ENCODE measurements around the gene MAPKAPK2. TPM values are rescaled to one million over a fixed set of nuclear protein-coding genes. Genes with fewer than 3 reads are reported as not detected.

Gene MAPKAPK2
- polyA plus RNA-seq, 1 of the 3 experiments (the other 2 are of a cell fraction), result 46.8 TPM

DNA sequence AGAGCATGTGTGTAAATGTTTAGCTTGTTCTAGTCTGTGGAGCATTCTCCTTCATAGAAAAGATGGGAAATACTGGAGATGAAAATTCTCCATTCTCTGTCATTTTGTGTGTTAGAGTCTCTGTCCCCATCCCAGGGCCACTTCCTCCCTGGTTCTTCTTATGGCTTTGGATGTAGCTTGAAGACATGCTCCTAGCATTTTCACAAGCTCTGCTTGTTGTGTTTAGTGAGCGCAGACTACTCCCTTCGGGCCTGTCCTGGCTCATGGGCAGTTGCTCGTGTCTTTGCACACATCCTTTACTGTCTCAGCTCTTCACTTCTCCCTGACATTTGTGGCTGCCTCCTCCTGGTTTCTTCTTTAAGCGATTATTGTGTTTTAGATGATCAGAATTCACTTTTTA is 30.4 kb downstream of the MAPKAPK2 start:
- Histone ChIP-seq H3K9me2 (no peaks in the 10 kb centered on the region), H3K4me2 (no peak overlapping the region), H3K9me3 (no peaks in the 10 kb centered on the region), H3K4me1 (ENCODE audit: control insufficient read depth in 1 of 2, insufficient read depth in 2 of 2, low read depth in 1 of 2, low read length in 1 of 2) (peaks cover 9 to 11% of the 10 kb centered on the region in 2 experiments; a peak in 3 of 4 replicates), H3K36me3 (replicated peaks in 1 of 2; ENCODE audit: control insufficient read depth in 1 of 2, insufficient read depth in 2 of 2, low read length in 1 of 2) (no peaks in the 10 kb centered on the region), H4K20me1 (ENCODE audit: insufficient read depth) (peaks cover 100% of the 10 kb centered on the region), H3K9ac (no peak overlapping the region), H3F3A (replicated peaks; ENCODE audit: insufficient read depth) (no peaks in the 10 kb centered on the region), H2AFZ (ENCODE audit: low read depth) (no peak overlapping the region), H3K79me2 (ENCODE audit: insufficient read depth) (peaks cover 100% of the 10 kb centered on the region), H3K27ac (ENCODE audit: low read depth in 2 of 2, low read length in 1 of 2) (no peak overlapping the region), H3K27me3 (ENCODE audit: insufficient read depth) (no peaks in the 10 kb centered on the region), H3K4me3 (ENCODE audit: low read depth in 2 of 2, low read length in 1 of 2) (no peak overlapping the region)
- ChIA-PET CTCF (interaction anchor here (0.7 to 6.7 kb wide), 6 partner anchors 10 to 267 kb away, joined by 3 to 64 read pairs (median 5); no protein-coding TSS in a partner anchor), POLR2A (no interaction called here)
- WGBS (ENCODE audit: low lambda C conversion rate), result 93% methylated on average over 4 of the region's 4 CpGs
- no peak for TF ChIP-seq NFIC (IDR thresholded peaks at IDR 0.05; ENCODE audit: borderline replicate concordance)
- TF ChIP-seq SMC3 (IDR thresholded peaks at IDR 0.05; ENCODE audit: low read depth, low read length), result no peak
- TF ChIP-seq, protein P1, sequence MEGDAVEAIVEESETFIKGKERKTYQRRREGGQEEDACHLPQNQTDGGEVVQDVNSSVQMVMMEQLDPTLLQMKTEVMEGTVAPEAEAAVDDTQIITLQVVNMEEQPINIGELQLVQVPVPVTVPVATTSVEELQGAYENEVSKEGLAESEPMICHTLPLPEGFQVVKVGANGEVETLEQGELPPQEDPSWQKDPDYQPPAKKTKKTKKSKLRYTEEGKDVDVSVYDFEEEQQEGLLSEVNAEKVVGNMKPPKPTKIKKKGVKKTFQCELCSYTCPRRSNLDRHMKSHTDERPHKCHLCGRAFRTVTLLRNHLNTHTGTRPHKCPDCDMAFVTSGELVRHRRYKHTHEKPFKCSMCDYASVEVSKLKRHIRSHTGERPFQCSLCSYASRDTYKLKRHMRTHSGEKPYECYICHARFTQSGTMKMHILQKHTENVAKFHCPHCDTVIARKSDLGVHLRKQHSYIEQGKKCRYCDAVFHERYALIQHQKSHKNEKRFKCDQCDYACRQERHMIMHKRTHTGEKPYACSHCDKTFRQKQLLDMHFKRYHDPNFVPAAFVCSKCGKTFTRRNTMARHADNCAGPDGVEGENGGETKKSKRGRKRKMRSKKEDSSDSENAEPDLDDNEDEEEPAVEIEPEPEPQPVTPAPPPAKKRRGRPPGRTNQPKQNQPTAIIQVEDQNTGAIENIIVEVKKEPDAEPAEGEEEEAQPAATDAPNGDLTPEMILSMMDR (IDR thresholded peaks at IDR 0.05), result no peak
- TF ChIP-seq RFX5 (IDR thresholded peaks at IDR 0.05; ENCODE audit: low read length), result no peak
- TF ChIP-seq TCF12 (IDR thresholded peaks at IDR 0.05), result no peak
- TF ChIP-seq GATA2 (CRISPR knock-in tag; IDR thresholded peaks at IDR 0.05), result no peak
- TF ChIP-seq CHD2 (IDR thresholded peaks at IDR 0.05; ENCODE audit: low read length, partially characterized antibody), result no peak
- TF ChIP-seq, protein P2, sequence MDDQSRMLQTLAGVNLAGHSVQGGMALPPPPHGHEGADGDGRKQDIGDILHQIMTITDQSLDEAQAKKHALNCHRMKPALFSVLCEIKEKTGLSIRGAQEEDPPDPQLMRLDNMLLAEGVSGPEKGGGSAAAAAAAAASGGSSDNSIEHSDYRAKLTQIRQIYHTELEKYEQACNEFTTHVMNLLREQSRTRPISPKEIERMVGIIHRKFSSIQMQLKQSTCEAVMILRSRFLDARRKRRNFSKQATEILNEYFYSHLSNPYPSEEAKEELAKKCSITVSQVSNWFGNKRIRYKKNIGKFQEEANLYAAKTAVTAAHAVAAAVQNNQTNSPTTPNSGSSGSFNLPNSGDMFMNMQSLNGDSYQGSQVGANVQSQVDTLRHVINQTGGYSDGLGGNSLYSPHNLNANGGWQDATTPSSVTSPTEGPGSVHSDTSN (IDR thresholded peaks at IDR 0.05), result no peak
- no peak for TF ChIP-seq FOXJ3 (CRISPR knock-in tag; IDR thresholded peaks at IDR 0.05)
- TF ChIP-seq MEF2A (IDR thresholded peaks at IDR 0.05; ENCODE audit: borderline replicate concordance, low read depth), result no peak
- TF ChIP-seq RAD21 (IDR thresholded peaks at IDR 0.05; ENCODE audit: low read length), result no peak
- no peak for TF ChIP-seq TAF1 (IDR thresholded peaks at IDR 0.05; ENCODE audit: borderline replicate concordance, low read depth, low read length)
- TF ChIP-seq, protein P3, sequence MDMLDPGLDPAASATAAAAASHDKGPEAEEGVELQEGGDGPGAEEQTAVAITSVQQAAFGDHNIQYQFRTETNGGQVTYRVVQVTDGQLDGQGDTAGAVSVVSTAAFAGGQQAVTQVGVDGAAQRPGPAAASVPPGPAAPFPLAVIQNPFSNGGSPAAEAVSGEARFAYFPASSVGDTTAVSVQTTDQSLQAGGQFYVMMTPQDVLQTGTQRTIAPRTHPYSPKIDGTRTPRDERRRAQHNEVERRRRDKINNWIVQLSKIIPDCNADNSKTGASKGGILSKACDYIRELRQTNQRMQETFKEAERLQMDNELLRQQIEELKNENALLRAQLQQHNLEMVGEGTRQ (IDR thresholded peaks at IDR 0.05; ENCODE audit: borderline replicate concordance, low read depth, low read length), result no peak
- no peak for TF ChIP-seq GABPA (IDR thresholded peaks at IDR 0.05; ENCODE audit: low read depth)
- TF ChIP-seq MXI1 (IDR thresholded peaks at IDR 0.05; ENCODE audit: low read depth, low read length), result no peak
- no peak for DNase-seq

All from SK-N-SH (cell line).